ENCODE results near the gene WDR33. TPM values are rescaled to one million over a fixed set of nuclear protein-coding genes. Genes with fewer than 3 reads are reported as not detected.
"Not testable (repeated sequence)": the region's sequence is repeated elsewhere in the genome, so short reads cannot be mapped to it uniquely, and the experiment has no call there.

WDR33 gene
- total RNA-seq, 1 donor from 2014 or later = 99.7 TPM

GRCh38 chr2:127810156-127810618, 784 bp downstream of the WDR33 start:
- DNase-seq = no peak

- DNase-seq = no peak
These were observed 3.2 kb downstream of the WDR33 start for GRCh38 chr2:127807678-127808353.

- DNase-seq = not testable (repeated sequence)
These were observed 4.1 kb downstream of the WDR33 start for GRCh38 chr2:127806860-127807259.

GRCh38 chr2:127805491-127805890, 5.5 kb downstream of the WDR33 start:
- no peak for DNase-seq

GRCh38 chr2:127799926-127800325, 11.0 kb downstream of the WDR33 start:
- no peak for DNase-seq

GRCh38 chr2:127796389-127796788, 14.6 kb downstream of the WDR33 start:
- no peak for DNase-seq

- DNase-seq = not testable (repeated sequence)
These were observed 16.1 kb downstream of the WDR33 start for GRCh38 chr2:127794901-127795300.

GRCh38 chr2:127792805-127793204, 18.2 kb downstream of the WDR33 start:
- DNase-seq = no peak

GRCh38 chr2:127790694-127791529, 20.1 kb downstream of the WDR33 start:
- DNase-seq = no peak

- DNase-seq = no peak
These were observed 24.7 kb downstream of the WDR33 start for GRCh38 chr2:127786048-127786809.

- DNase-seq = no peak
These were observed 25.9 kb downstream of the WDR33 start for GRCh38 chr2:127784965-127785518.

- no peak for DNase-seq
These were observed 27.9 kb downstream of the WDR33 start for GRCh38 chr2:127783101-127783500.

- DNase-seq = no peak
These were observed 32.1 kb downstream of the WDR33 start for GRCh38 chr2:127778850-127779249.

- no peak for DNase-seq
These were observed 32.5 kb downstream of the WDR33 start for GRCh38 chr2:127778447-127778846.

GRCh38 chr2:127776122-127776780, 34.7 kb downstream of the WDR33 start:
- no peak for DNase-seq

GRCh38 chr2:127771756-127772155, 39.2 kb downstream of the WDR33 start:
- no peak for DNase-seq

- no peak for DNase-seq
These were observed 39.8 kb downstream of the WDR33 start for GRCh38 chr2:127770973-127771735.

- not testable (repeated sequence) for DNase-seq
These were observed 40.4 kb downstream of the WDR33 start for GRCh38 chr2:127770534-127770933.

- DNase-seq = no peak
These were observed 41.4 kb downstream of the WDR33 start for GRCh38 chr2:127769587-127769986.

- DNase-seq = no peak
These were observed 42.0 kb downstream of the WDR33 start for GRCh38 chr2:127768775-127769479.
